ENCODE measurements around the gene ENOPH1.

ENOPH1 gene

GRCh38 chr4:82436780-82437179, 6.4 kb downstream of the ENOPH1 start:
- WGBS (ENCODE audit: insufficient coverage, insufficient read length) = no CpG with 5 or more reads among the region's 4 CpGs
- H3K27me3 ChIP-seq (ENCODE audit: control insufficient read depth, insufficient read depth, low read length) = no peaks in the 10 kb centered on the region
- no peaks in the 10 kb centered on the region for H3K4me1 ChIP-seq (ENCODE audit: control insufficient read depth, insufficient read depth, low read length)
- no peak overlapping the region for H3K27ac ChIP-seq (ENCODE audit: low read length)
- no peak overlapping the region for H3K4me3 ChIP-seq (ENCODE audit: low read length)
- DNase-seq (ENCODE audit: low read depth, low spot score) = no peak
- no peaks in the 10 kb centered on the region for H3K36me3 ChIP-seq (ENCODE audit: control insufficient read depth, insufficient read depth, low read length)
- H3K9me3 ChIP-seq (ENCODE audit: control insufficient read depth, insufficient read depth, low read length) = no peaks in the 10 kb centered on the region

- no peaks in the 10 kb centered on the region for H3K27me3 ChIP-seq (ENCODE audit: control insufficient read depth, insufficient read depth, low read length)
- H3K27ac ChIP-seq (ENCODE audit: low read length) = no peak overlapping the region
- no peaks in the 10 kb centered on the region for H3K4me1 ChIP-seq (ENCODE audit: control insufficient read depth, insufficient read depth, low read length)
- no CpG with 5 or more reads among the region's 4 CpGs for WGBS (ENCODE audit: insufficient coverage, insufficient read length)
- no peaks in the 10 kb centered on the region for H3K9me3 ChIP-seq (ENCODE audit: control insufficient read depth, insufficient read depth, low read length)
- H3K36me3 ChIP-seq (ENCODE audit: control insufficient read depth, insufficient read depth, low read length) = no peaks in the 10 kb centered on the region
- H3K4me3 ChIP-seq (ENCODE audit: low read length) = no peak overlapping the region
- DNase-seq (ENCODE audit: low read depth, low spot score) = no peak
Observed at GRCh38 chr4:82437285-82438005, 7.1 kb downstream of the ENOPH1 start.

- Histone ChIP-seq H3K36me3 (ENCODE audit: control insufficient read depth, insufficient read depth, low read length) (no peaks in the 10 kb centered on the region), H3K27ac (ENCODE audit: low read length) (no peak overlapping the region), H3K4me3 (ENCODE audit: low read length) (no peak overlapping the region), H3K9me3 (ENCODE audit: control insufficient read depth, insufficient read depth, low read length) (no peaks in the 10 kb centered on the region), H3K4me1 (ENCODE audit: control insufficient read depth, insufficient read depth, low read length) (no peaks in the 10 kb centered on the region), H3K27me3 (ENCODE audit: control insufficient read depth, insufficient read depth, low read length) (no peaks in the 10 kb centered on the region)
- WGBS (ENCODE audit: insufficient coverage, insufficient read length) = no CpG with 5 or more reads among the region's 2 CpGs
- DNase-seq (ENCODE audit: low read depth, low spot score) = no peak
Observed at GRCh38 chr4:82439088-82439487, 8.7 kb downstream of the ENOPH1 start.

- DNase-seq (ENCODE audit: low read depth, low spot score) = no peak
- Histone ChIP-seq H3K9me3 (ENCODE audit: control insufficient read depth, insufficient read depth, low read length) (no peaks in the 10 kb centered on the region), H3K4me1 (ENCODE audit: control insufficient read depth, insufficient read depth, low read length) (no peaks in the 10 kb centered on the region), H3K27me3 (ENCODE audit: control insufficient read depth, insufficient read depth, low read length) (no peaks in the 10 kb centered on the region), H3K36me3 (ENCODE audit: control insufficient read depth, insufficient read depth, low read length) (peaks cover 17% of the 10 kb centered on the region; the same call in 1 of the 2 replicates), H3K27ac (ENCODE audit: low read length) (no peak overlapping the region), H3K4me3 (ENCODE audit: low read length) (no peak overlapping the region)
- WGBS (ENCODE audit: insufficient coverage, insufficient read length) = no CpG with 5 or more reads among the region's 1 CpG
Observed at GRCh38 chr4:82447886-82448285, 17.5 kb downstream of the ENOPH1 start.

GRCh38 chr4:82450966-82451755, 20.8 kb downstream of the ENOPH1 start:
- no CpG with 5 or more reads among the region's 13 CpGs for WGBS (ENCODE audit: insufficient coverage, insufficient read length)
- no peaks in the 10 kb centered on the region for H3K27me3 ChIP-seq (ENCODE audit: control insufficient read depth, insufficient read depth, low read length)
- no peaks in the 10 kb centered on the region; the same call in 1 of the 2 replicates for H3K4me1 ChIP-seq (ENCODE audit: control insufficient read depth, insufficient read depth, low read length)
- H3K4me3 ChIP-seq (ENCODE audit: low read length) = no peak overlapping the region
- H3K36me3 ChIP-seq (ENCODE audit: control insufficient read depth, insufficient read depth, low read length) = peaks cover 20% of the 10 kb centered on the region; the same call in 1 of the 2 replicates
- no peak for DNase-seq (ENCODE audit: low read depth, low spot score)
- no peaks in the 10 kb centered on the region for H3K9me3 ChIP-seq (ENCODE audit: control insufficient read depth, insufficient read depth, low read length)
- H3K27ac ChIP-seq (ENCODE audit: low read length) = no peak overlapping the region

GRCh38 chr4:82452026-82452425, 21.6 kb downstream of the ENOPH1 start:
- Histone ChIP-seq H3K27me3 (ENCODE audit: control insufficient read depth, insufficient read depth, low read length) (no peaks in the 10 kb centered on the region), H3K36me3 (ENCODE audit: control insufficient read depth, insufficient read depth, low read length) (peaks cover 22% of the 10 kb centered on the region; the same call in 1 of the 2 replicates), H3K4me1 (ENCODE audit: control insufficient read depth, insufficient read depth, low read length) (no peaks in the 10 kb centered on the region; the same call in 1 of the 2 replicates), H3K27ac (ENCODE audit: low read length) (no peak overlapping the region), H3K4me3 (ENCODE audit: low read length) (no peak overlapping the region), H3K9me3 (ENCODE audit: control insufficient read depth, insufficient read depth, low read length) (no peaks in the 10 kb centered on the region)
- DNase-seq (ENCODE audit: low read depth, low spot score) = no peak
- WGBS (ENCODE audit: insufficient coverage, insufficient read length) = no CpG with 5 or more reads among the region's 7 CpGs

GRCh38 chr4:82457266-82457665, 26.9 kb downstream of the ENOPH1 start:
- Histone ChIP-seq H3K4me1 (ENCODE audit: control insufficient read depth, insufficient read depth, low read length) (no peaks in the 10 kb centered on the region; the same call in 1 of the 2 replicates), H3K27ac (ENCODE audit: low read length) (no peak overlapping the region), H3K36me3 (ENCODE audit: control insufficient read depth, insufficient read depth, low read length) (peaks cover 6% of the 10 kb centered on the region; the same call in 1 of the 2 replicates), H3K27me3 (ENCODE audit: control insufficient read depth, insufficient read depth, low read length) (no peaks in the 10 kb centered on the region), H3K9me3 (ENCODE audit: control insufficient read depth, insufficient read depth, low read length) (no peaks in the 10 kb centered on the region), H3K4me3 (ENCODE audit: low read length) (no peak overlapping the region)
- WGBS (ENCODE audit: insufficient coverage, insufficient read length) = no CpG with 5 or more reads among the region's 7 CpGs
- no peak for DNase-seq (ENCODE audit: low read depth, low spot score)

- no CpG with 5 or more reads among the region's 2 CpGs for WGBS (ENCODE audit: insufficient coverage, insufficient read length)
- H3K9me3 ChIP-seq (ENCODE audit: control insufficient read depth, insufficient read depth, low read length) = no peaks in the 10 kb centered on the region
- no peaks in the 10 kb centered on the region for H3K27me3 ChIP-seq (ENCODE audit: control insufficient read depth, insufficient read depth, low read length)
- H3K36me3 ChIP-seq (ENCODE audit: control insufficient read depth, insufficient read depth, low read length) = peaks cover 10% of the 10 kb centered on the region; the same call in 1 of the 2 replicates
- DNase-seq (ENCODE audit: low read depth, low spot score) = no peak
- no peaks in the 10 kb centered on the region for H3K4me1 ChIP-seq (ENCODE audit: control insufficient read depth, insufficient read depth, low read length)
- no peak overlapping the region for H3K27ac ChIP-seq (ENCODE audit: low read length)
- H3K4me3 ChIP-seq (ENCODE audit: low read length) = no peak overlapping the region
Observed at GRCh38 chr4:82458729-82459128, 28.3 kb downstream of the ENOPH1 start.

GRCh38 chr4:82461710-82462109, 31.3 kb downstream of the ENOPH1 start:
- H3K27me3 ChIP-seq (ENCODE audit: control insufficient read depth, insufficient read depth, low read length) = no peaks in the 10 kb centered on the region
- no peaks in the 10 kb centered on the region for H3K9me3 ChIP-seq (ENCODE audit: control insufficient read depth, insufficient read depth, low read length)
- H3K4me3 ChIP-seq (ENCODE audit: low read length) = no peak overlapping the region
- WGBS (ENCODE audit: insufficient coverage, insufficient read length) = 100% methylated on average over 1 of the region's 2 CpGs
- no peak for DNase-seq (ENCODE audit: low read depth, low spot score)
- H3K4me1 ChIP-seq (ENCODE audit: control insufficient read depth, insufficient read depth, low read length) = no peaks in the 10 kb centered on the region
- no peak overlapping the region for H3K27ac ChIP-seq (ENCODE audit: low read length)
- H3K36me3 ChIP-seq (ENCODE audit: control insufficient read depth, insufficient read depth, low read length) = peaks cover 6% of the 10 kb centered on the region; the same call in 1 of the 2 replicates

GRCh38 chr4:82462415-82462831, 32.0 kb downstream of the ENOPH1 start:
- peak; percentile 64 for DNase-seq (ENCODE audit: low read depth, low spot score)
- no peaks in the 10 kb centered on the region for H3K4me1 ChIP-seq (ENCODE audit: control insufficient read depth, insufficient read depth, low read length)
- peaks cover 4% of the 10 kb centered on the region; the same call in 1 of the 2 replicates for H3K36me3 ChIP-seq (ENCODE audit: control insufficient read depth, insufficient read depth, low read length)
- no peaks in the 10 kb centered on the region for H3K27me3 ChIP-seq (ENCODE audit: control insufficient read depth, insufficient read depth, low read length)
- WGBS (ENCODE audit: insufficient coverage, insufficient read length) = no CpG with 5 or more reads among the region's 7 CpGs
- H3K27ac ChIP-seq (ENCODE audit: low read length) = no peak overlapping the region
- no peaks in the 10 kb centered on the region for H3K9me3 ChIP-seq (ENCODE audit: control insufficient read depth, insufficient read depth, low read length)
- no peak overlapping the region for H3K4me3 ChIP-seq (ENCODE audit: low read length)
